Stimulated activated CD8-positive, alpha-beta memory T cell treated with anti-CD3 and anti-CD28 coated beads, Interleukin-15, amount 100 ng/mL, for 48 hours (primary cell): ENCODE measurements around the gene WNT3A.

Experiments
- DNase-seq, 2 donors: peaks; one replicate each; pipeline ENCODE4 v3.0.0-alpha.2; 2020; ENCODE audit warnings: low read depth in 2 of 2

The WNT3A gene

DNA sequence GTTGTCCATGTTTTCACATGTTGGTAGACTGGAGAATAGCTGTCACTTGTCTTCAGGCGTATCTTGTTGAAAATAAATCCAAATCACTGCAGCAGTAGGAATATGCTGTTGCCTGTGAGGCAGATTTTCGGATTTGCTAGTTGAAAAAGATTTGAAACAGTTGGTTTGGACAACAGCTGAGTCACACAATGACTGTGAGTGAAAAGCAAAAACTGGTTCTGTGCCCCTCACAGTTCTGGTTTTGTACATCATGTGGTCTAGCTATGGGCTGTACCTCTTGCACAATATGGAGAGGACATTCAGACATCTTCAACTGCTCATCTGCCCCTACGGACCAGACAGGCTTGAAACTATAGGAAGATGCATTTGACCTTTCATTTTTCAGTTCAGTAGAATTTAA lies 77.5 kb downstream of the WNT3A start:
- DNase-seq: no peak

DNA sequence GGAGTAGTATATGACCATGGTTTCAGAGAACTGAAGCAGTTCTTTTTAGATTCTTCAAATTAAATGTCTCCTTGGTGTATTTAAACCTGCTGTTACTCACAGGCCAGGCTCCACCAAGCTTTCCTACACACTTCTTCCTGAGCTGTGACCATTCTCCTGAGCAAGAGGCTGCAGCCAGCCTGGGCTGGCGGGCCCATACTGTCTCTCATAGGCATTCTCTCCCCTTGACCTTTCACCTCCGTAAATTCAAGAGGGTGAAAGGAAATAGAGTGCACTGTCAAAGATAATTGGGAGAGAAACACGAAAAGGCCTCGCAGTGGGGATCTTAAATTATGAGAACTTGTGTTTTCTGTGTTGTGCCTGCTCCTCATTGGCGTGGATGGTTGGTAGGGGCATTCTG lies 78.0 kb downstream of the WNT3A start:
- DNase-seq: no peak

DNA sequence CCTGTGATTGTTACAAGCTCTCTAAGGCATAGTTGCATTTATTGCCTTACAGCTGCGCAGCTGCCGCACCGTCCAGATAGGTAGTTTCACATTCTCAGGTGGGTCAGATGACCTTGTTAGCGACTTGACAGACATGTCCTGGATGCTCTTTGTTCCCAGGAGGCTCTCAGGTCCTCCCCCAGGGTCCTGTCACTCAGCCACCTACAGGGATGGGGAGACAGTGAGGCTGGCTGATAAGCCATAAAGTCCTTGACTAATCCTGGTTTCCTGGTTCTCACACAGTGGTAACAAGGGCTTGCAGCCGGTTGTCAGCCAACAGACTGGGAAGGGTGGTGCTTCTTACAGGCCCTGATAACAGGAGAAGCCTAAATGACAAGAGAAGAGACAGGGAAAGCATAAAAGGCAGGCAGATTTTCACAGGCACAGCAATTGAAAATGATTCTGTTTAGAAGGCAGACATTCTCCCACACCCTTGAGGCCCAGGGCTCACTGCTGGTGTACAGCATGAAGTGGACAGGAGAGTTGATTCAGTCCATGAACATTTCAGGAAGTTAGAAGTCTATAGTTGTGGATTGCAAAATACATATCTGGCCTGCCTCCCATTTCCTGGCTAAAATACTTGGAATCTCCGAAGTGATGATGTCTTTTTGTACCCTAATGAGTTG lies 78.6 kb downstream of the WNT3A start:
- no peak for DNase-seq

DNA sequence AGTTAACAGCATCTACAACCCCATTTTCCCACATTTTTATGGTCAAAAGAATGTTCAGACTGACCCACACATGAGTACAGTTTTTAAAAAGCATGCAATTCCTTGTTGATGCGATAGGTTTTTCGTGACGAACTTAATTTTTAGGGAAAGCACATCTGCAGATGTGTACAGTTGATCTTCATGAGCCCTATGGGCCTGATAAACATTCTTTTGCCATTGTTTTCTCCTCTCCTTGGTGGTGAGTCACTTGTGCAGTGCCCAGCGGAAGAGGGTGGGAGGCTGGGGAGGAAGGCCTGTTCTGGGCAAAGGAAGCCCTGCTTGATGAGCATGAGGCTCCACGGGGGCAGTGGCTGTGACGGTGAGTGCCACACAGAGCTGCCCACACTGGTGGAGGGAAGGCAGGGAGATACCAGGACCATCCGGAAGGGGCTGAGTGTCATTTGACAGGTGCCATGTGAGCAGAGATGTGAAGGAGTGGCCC lies 81.0 kb downstream of the WNT3A start:
- DNase-seq: no peak

DNA sequence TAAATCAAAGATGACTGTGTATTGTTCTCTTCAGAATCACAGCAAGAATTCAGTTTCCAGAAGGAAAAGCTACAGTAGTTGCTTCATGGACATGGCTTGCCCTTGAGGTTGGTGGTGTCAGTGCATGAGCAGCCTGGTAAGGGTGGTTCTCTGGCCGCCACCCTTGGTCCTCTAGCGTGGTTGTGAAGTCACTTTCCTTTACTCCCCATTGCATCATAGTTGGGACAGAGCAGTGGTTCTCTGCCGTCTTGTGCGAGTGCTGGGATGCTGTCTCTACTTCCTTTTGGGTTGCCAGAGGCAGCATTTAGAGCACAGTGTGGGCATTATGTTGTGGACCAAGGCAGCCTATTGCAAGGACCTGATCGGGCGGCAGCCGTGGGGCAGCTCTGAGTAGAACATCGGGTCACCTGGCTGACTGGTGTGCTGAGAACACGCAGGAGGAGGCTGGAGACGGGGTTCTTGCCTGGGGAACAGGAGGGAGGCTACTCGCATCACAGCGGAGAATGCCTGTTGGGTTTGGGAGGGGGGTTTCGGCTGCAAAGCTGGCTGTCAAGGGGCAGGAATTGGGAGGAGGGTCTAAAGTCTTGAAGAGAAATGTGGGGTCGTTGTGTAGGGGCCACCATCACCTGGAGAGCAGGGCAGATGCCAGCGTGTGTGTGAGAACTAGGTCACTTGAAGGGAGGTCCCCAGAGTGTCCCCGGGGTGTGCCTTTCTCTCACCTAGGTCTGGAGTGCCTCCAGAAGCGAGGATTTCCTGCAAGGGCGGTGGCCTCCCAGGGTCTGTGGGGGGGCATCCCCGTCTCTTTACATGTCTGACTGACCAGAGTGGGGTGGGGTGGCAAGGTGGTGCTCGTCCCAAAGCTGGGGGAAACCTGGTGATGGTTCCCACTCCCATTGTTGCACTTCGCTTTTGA lies 82.0 kb downstream of the WNT3A start:
- no peak for DNase-seq

DNA sequence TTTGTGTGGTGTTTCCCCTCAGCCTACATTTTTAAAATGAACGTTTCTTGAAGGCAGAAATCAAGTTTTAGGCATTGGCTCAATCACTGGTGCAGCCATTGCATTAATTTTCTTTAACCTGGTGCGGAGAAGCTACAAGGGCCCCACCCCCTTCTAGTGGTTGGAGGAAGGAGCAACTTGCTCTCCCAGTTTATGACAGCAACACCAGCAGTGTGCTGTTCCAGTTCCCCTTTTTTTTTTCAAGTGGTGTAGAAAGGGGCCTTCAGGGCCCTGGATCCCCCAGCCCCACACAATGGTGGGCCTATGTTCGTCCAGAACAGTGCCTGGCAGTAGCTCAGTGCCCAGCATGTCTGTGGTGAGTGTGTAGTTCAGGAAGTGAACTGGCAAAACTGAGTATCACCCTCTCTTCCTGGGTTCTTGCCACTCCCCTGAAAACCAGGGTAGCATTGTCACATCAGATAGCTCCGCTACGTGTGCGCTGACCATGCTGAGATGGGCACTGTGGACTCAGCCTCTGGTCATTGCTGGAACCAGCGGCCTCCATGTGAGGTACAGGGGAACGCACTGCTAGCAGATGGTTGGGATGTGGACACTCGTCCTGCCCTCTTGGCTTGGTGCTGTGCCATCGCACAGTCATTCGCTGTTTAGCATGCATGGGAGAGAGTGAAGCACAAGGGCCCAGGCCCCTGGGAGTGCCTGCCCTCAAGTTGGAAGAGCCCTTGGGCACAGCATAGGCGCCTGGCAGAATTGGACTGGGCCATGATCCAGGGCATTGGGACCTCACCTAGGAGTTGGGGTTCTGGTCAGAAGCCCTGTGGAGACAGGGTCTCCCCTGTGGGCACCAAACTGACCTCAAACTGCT lies 83.0 kb downstream of the WNT3A start:
- DNase-seq: no peak

DNA sequence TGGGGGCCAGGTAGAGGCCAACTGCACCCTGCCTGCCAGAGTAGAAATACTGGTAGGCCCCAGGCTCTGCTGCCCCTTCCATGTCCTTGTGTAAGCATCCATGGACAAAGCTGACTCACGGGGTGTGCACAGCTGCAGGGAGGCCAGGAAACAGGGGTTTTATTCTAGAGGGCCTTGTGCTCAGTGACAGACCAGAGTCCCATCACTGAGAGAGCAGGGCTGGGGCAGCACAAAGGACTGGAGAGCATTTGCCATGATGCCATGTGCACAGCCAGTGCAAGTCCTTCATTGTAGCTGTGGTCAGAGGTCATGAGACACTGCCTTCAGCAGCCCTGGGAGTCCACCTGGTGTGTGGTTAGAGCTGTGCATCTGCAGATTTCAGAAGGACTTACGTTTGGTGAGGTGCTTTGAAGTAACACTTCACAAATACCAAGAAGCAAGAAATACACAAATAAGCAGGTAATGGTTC lies 83.8 kb downstream of the WNT3A start:
- no peak for DNase-seq

DNA sequence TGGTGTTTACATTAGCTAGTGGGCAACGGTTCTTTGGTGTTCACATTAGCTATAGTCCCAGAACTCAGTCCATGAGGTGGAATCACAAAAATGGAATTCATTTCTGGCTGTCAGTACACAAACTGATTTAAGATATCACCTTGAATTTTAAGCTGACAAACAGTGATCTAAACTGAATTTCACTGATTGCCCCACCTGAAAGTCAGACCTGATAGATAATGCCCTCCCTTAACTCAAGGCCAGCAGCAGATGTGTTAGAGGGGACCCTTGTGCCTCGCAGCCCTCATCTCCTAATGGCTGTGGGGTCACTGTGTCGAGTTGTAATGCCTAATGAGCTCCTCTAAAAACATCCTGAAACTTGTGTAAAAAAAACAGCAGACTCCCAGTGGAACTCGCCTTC lies 84.3 kb downstream of the WNT3A start:
- DNase-seq: no peak

DNA sequence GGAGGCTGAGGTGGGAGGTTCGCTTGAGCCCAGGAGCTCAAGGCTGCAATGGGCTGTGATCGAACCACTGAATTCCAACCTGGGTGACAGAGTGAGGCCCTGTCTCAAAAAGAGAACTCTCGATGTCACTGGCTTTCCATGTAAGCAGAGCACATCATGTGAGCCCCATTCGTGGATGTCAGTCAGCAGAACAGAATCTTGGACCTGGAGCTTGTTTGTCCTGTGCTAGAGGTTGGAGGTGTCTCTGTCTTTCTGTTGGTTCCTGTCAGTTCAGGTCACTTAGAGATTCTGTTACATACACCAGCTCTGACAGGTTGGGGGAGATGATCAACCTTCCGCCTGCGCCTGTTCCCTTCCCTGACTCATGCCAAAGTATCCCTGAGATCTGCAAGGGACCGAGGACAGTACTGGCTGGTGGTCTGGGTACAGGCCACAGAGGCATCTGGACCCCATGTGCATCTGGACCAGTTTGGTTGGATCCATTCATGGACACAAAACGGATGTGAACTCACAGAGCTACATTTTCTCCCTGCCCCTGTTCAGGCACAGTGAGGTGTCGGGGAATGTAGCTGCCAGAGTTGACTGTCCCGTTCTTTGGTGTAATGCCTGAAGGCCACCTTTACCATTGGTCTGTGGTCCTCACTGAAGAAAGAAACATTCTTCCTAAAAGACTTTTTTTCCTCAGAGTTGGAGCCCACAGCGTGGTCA lies 85.7 kb downstream of the WNT3A start:
- no peak for DNase-seq

DNA sequence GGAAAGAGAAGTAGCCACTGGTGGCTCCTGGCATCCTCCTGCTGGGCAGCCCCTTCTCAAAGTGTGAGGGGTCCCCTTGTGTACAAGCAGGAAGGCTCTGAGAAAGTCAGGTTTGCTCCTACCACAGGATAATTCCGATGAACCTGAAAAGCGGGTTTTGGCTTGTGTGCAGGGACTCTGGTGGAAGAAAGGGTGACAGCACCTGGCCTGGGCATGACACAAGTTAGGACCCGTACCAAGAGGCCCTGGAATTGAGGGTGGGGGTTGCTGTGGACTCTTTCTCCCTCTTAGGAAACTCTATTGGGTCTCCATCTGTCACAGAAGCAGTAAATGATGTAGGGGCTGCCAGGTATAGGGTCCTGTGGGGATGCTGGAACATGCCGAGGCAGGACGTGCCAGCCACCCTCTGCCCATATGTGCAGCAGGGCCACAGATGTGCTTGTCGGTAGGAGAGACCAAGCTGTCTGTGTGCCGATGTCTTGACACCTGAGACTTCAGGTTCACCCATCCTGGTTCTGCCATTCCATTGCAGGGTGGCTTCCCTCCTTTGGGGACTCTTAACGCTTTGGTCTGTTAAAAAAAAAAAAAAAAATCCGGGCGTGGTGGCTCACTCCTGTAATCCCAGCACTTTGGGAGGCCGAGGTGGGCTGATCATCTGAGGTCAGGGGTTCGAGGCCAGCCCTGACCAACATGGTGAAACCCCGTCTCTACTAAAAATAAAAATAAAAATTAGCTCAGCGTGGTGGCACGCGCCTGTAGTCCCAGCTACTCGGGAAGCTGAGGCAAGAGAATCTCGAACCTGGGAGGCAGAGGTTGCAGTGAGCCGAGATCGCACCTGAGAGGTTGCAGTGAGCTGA lies 86.5 kb downstream of the WNT3A start:
- DNase-seq: no peak

DNA sequence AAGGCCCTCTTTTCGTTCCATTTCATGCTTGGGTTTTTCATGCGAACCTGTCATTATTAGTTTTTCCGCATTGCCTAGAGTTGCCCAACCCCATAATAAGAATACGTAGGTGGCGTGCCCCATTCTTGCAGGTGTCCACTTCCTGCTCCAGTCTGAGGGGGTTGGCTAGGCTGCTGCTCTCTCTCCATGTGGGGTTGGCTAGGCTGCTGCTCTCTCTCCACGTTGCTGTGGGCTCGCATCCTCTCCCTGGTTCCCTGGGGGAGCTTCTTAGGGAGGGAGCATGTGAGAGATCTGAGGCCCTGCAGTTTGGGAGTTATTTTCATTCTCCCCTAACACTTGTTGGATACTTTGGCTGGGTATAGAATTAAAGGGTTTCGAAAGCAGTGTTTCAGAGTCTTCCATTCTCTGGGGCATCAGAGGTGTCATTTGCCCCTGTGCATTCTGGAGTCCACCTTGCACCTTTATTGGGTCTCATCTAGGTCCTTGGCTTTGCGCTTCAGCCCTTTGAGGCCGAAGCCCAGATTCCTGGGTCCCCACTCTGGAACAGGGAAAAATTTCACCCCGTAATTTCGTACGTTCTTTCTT lies 87.7 kb downstream of the WNT3A start:
- DNase-seq: no peak

DNA sequence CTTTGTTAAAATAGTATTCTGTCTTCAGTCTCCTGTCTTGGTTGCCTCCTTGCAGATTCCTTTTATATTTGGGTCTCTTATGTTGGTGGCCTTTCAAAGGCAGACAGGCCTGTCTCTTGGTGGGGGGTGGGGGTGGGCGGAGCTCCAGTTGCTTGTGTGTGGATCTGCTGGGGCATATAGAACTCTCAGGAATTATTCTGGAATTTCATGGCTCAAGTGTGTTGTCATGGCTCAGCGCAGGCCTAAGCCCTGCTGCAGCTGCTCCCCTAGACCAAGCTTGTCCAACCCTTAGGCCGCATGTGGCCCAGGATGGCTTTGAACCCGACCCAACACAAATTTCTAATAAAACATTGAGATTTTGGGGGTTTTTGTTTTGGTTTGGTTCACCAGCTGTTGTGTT lies 88.4 kb downstream of the WNT3A start:
- DNase-seq: no peak

DNA sequence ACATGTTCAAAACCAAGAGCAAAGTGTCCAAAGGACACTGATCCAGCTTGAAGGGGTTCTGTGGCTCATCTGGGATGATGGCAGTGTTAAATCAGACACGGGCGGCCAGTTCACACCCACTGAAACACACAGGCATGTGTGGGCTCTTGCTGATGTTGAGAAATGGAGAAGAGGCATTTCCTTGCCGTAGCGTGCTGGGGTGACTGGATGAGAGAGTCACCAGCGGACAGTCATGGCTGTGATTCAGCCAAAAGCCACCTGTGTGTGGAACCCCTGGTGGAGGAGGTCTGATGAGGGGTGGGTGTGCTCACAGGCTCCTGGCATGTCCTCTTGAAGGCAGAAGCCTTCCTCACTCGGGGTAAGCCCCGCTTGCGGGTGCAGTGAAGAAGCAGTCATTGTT lies 89.1 kb downstream of the WNT3A start:
- DNase-seq: no peak

DNA sequence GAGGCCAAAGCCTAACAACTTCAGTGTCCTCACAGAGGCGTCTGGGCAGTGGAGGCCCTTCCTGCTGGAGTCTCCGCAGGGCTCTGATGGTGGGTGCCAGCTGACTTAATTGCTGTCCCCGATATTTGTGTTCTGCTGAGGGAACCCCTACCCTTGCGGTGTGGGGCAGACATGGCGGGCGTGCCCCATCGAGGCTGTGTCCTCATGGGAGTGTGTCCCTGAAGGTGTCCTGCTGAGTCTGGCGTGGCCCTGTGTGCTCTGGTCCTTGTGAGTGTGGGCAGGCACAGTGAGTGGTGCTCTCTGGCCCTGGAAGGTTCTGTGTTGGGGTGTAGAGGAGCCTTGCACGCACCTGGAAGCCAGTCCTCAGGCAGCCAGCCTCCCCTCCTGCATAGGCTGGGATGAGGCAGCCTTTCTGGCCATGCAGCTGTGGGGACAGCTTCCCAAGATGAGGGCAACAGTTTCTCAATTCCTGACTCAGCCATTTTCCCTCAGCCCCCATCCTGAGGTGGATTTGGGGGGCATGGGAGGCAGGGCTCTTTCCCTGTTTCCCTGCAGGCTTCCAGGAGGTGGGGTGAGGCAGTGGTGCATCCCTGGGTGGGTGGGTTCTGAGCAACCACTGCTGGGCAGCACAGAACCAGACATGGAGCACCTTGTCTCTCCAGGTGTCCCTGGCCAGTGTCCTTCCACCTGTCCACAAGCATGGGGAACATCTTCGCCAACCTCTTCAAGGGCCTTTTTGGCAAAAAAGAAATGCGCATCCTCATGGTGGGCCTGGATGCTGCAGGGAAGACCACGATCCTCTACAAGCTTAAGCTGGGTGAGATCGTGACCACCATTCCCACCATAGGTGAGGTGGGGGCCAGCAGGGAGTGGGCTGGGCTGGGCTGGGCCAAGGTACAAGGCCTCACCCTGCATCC lies 89.9 kb downstream of the WNT3A start:
- DNase-seq: no peak

DNA sequence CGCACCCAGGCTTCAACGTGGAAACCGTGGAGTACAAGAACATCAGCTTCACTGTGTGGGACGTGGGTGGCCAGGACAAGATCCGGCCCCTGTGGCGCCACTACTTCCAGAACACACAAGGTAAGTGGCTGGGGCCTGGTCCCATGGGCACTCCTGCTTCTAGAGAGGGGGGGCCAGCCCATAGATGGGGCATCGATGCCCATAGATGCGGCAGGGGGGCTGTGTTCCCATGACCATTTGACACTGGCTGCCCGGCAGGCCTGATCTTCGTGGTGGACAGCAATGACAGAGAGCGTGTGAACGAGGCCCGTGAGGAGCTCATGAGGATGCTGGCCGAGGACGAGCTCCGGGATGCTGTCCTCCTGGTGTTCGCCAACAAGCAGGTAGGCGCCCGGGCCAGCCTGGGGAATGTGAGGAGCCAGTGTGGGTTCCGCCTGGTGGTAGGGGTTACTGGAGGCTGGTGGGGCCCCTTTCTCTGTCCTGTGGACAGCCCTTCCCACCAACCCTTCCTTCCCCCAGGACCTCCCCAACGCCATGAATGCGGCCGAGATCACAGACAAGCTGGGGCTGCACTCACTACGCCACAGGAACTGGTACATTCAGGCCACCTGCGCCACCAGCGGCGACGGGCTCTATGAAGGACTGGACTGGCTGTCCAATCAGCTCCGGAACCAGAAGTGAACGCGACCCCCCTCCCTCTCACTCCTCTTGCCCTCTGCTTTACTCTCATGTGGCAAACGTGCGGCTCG lies 90.7 kb downstream of the WNT3A start:
- no peak for DNase-seq

DNA sequence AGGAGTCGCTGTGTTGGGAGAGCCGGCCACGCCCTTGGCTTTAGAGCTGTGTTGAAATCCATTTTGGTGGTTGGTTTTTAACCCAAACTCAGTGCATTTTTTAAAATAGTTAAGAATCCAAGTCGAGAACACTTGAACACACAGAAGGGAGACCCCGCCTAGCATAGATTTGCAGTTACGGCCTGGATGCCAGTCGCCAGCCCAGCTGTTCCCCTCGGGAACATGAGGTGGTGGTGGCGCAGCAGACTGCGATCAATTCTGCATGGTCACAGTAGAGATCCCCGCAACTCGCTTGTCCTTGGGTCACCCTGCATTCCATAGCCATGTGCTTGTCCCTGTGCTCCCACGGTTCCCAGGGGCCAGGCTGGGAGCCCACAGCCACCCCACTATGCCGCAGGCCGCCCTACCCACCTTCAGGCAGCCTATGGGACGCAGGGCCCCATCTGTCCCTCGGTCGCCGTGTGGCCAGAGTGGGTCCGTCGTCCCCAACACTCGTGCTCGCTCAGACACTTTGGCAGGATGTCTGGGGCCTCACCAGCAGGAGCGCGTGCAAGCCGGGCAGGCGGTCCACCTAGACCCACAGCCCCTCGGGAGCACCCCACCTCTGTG lies 91.6 kb downstream of the WNT3A start:
- no peak for DNase-seq

DNA sequence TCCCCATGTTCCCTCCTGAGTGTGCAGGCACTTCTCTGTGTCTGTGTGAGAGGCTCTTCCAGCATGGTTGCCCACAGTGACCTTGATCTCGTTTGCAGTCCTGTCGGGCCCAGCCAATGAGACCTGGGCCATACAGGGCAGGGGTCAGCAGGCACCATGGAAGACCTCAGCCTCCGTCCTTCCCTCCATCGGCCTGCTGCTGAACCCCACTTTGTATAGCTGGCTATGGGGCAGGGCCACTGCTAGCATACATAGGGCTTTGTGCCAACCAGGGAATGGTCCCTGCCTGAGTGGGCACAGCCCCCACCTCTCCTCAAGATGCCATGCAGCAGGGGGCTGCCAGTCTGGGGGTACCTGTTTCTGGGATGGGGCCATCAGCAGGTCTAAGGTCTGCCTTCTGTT lies 92.5 kb downstream of the WNT3A start:
- no peak for DNase-seq
